COLO668 (cell line): Measurements from ENCODE around the gene RARA.

Experiments
- DNase-seq: peaks from one replicate; lab custom pipeline; 2025; ENCODE audit not compliant: unreplicated experiment; lab: John Stamatoyannopoulos, UW

The RARA gene

DNA sequence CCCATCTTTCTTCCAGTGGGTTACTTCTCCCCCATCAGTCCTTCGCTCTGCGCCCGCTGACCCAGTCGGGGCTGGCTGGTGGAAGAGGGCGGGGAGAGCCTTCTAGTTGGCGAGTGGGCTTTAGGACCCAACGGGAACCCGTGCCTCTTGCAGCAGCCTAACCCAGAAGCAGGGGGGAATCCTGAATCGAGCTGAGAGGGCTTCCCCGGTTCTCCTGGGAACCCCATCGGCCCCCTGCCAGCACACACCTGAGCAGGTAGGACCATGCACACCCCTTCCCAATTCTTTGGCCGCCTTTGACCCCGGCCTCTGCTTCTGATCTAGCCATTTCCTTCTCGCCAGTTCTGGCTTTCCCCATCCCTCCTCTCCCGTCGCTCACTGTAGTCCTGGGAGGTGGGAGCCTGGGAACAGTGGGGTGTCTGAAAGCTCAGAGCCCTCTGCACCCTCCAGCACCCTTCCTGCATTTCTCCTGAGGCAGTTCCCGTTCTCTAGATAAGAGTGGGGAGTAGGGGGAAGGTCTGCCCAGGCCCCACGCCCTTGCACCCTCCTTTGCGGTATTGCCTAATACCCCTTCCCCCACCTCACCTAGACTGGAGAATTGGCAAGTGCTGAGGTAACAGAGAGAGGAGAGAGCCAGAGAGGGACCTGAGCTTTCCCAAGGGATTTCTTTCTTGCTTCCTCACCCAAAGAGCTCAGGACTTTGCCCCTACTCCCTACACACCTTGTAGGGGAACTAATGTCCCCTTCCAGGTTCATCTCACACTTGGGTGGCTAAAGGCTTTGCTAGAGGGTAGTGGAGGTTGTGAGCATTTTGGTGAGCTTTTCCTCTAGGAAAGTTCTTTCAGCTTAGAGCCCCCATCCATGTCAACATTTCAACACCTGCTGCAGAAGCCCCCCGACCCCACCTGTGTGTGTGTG lies at the start of gene RARA:
Gene RARA (plus strand): TSS at position 150 of the 918 bp plus-strand sequence. CDS start 22,039 bp downstream, outside the sequence.
- peak; percentile 36 for DNase-seq

DNA sequence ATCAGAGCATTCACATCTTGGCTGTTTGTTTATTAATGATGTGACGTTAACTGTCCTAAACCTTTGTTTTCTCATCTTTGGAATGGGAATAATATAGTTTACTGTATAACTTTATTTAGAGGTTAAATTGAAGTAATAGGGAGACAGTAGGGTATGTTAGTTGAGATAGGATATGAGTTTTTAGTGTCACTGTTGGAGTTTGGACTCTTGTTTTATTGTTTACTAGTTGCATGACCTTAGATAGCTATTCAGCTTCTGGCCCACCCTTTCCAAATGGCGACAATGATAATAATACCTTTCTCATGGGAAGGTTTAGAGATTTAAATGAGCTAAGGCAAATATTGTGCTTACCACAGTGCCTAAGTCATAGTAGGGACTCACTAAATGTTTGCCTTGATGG lies 49.5 kb upstream of the RARA start:
- no peak for DNase-seq

DNA sequence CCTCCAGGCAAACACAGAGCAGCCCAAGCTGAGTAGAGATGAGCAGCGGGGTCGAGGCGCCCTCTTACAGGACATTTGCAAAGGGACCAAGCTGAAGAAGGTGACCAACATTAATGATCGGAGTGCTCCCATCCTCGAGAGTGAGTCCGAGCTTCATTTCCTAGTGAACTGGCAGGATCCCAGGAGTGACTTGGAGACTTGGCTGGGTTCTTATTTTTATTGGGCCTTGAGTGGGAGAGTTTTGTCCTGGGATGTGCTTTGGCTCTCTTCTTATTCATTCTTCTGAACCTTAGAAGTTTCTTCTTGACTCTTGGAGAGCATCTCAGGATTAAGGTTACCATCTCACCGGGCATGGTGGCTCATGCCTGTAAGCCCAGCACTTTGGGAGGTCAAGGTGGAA lies 48.5 kb upstream of the RARA start:
- no peak for DNase-seq

DNA sequence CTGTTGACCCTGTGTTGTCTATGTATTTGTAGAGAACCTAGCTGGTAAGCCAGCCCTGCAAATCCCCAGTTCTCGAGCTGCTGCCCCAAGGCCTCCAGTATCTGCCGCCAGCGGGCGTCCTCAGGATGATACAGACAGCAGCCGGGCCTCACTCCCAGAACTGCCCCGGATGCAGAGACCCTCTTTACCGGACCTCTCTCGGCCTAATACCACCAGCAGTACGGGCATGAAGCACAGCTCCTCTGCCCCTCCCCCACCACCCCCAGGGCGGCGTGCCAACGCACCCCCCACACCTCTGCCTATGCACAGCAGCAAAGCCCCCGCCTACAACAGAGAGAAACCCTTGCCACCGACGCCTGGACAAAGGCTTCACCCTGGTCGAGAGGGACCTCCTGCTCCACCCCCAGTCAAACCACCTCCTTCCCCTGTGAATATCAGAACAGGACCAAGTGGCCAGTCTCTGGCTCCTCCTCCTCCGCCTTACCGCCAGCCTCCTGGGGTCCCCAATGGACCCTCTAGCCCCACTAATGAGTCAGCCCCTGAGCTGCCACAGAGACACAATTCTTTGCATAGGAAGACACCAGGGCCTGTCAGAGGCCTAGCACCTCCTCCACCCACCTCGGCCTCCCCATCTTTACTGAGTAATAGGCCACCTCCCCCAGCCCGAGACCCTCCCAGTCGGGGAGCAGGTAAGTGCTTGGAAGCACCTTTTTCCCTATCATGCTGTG lies 44.4 kb upstream of the RARA start:
- DNase-seq = no peak

DNA sequence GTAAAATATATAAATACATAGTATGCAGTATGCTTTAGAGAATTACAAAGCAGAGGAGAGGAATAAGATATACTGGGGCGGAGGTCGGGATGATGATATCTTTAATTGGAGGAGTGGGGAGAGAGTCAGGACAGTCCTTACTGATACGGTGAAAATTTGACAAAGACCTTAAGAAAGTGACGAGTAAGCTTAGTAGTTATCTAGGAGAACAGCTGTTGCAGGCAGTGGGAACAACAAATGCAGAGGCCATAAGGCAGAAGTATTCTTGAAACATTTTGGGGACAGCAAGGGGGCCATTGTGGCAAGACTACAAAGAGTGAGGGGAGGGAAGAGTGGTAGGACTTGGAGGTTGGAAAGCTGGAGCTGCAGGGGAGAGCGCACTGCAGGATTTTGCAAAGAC lies 43.6 kb upstream of the RARA start:
- DNase-seq = no peak

DNA sequence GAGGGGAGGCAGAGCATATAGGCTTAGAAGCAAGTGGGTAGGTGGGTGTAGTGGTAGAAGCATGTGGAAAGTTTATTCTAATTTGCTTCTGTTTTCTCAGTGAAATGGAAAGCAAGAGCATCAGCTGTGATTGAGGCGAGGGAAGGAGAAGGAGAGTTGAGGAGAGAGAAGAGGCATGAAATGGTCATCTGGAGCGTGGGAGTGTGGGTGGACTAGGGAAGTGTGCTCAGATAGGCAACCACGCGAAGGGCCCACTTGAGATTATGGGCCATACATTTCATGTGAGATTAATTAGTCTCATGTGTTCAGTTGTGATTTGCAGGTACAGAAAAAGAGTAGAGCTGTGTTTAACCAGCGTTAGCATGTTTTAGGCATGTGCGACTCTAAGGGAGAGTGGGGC lies 42.1 kb upstream of the RARA start:
- DNase-seq = no peak

DNA sequence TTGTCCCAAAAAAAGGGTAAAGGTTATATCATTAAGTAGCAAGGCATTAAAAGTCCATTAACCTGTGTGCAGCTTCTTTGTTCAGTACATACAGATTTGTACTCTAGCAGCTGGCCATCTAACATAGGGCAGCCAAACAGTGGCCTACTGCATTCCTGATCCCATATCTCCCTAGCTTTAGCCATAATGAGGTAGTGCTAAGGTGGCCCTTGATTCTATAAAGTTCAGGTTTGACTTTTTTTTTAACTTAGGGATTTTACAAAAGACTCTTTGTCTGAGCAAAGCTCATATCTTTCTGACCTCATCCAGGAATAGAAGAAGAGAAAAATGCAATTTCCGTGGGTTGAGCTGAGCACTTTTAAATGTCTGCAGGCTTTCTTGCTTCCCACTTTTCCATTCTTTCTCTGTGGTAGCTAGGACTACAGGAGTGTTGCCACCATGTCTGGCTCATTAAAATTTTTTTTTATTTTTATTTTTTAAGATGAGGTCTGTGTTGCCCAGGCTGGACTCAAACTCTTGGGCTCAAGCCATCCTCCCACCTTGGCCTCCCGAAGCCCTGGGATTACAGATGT lies 40.8 kb upstream of the RARA start:
- DNase-seq = no peak

DNA sequence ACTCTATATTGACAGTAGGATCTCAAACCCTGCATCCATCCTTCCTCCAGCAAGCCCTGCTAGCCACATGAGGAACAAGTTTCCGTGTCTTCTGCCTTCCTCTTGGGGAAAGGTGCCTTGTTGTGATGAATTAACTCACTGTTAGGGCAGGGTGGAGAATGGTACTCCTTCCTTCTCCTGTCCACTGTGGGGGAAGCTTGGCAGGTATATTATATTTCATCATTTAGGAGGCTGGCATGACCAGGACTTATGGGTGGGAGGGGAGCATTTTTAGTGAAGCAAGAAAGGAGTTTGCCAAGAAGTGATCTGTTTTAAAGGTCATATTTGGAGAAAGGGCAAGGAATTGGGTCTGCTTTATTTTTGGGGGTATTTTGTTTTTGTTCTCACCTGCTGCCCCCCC lies 30.6 kb upstream of the RARA start:
- no peak for DNase-seq

DNA sequence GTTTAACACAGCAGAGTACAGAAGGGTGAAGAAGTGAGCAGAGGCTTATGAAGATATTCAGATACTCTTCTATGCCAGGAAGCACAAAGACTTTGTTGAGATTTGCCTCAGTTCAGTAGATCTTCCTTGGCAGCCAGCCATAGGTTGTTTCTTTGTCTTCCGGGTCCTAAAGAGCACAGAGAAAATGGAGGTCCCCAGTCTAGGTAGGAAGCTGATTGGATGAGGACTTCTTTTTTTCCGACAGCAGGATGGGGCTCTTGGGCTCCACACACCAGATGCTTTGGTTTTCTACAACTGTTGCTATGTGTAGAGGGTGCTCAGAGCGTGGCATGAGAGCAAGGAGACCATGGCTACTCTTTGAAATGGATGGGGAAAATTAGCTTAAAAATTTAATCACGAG lies 29.6 kb upstream of the RARA start:
- no peak for DNase-seq

DNA sequence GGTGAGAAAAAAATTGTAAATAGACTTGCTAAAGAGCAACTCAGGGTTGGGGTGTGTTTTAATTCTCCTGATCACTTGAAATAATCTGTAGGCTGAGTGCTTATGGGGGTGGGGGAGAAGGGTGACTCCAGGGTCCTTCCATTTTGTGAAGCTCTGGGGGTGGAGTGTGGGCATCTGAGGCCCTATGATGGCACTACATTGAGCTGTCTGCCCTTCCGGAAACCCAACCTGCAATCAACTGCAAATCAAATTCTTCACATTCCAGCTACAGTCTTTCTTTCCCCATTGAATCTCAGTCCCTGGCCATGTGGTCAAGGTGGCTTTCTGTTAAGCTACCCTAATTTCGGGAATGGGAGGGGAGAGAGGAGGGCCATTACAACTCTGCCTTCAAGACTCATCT lies 27.3 kb upstream of the RARA start:
- no peak for DNase-seq

DNA sequence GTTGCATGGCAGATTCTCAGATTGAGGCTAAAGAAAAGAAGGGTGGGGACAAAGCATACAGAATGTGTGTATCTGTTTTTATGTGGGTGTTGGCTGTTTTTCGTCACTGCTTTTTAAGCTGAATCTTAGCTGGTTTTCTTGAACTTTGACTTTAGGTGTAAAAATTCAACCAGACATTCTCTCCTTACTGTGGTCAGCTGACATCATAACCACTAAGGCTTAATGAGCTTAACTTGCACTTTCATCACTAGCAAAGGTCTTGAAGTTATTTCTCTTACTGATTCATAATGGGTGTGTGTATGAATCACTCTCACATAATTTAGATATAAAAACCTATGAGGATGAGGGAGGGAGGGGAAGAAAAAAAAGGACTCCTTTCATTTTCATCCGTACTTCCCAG lies 25.3 kb upstream of the RARA start:
- no peak for DNase-seq

DNA sequence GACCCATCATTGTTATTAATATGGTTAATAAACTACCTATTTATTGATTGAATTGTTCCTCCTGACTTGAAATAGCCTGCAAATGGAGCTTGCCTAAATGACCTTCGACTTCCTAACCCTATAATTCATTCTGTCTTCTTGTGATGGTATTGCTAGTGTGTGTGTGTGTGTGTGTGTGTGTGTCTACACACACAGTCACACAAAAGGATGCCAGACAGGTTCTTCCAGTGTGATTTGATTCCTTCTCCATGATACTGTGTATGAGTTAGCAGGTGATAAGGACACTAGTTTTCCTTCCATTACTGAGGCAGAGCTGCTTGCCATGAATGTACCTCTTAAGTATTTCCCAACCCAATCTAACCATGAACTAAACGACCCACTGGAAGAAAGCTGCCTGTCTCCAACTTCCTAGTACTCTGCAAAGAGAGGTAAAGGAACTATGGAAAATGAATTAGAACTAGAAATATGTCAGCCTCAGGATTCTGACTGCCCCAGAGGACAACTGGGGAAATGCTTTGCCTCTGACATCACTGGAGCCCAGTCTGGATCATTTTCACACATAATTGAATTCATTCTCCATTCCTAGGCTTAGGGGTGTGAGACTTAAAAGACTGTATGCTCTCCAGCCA lies 24.8 kb upstream of the RARA start:
- DNase-seq = no peak

DNA sequence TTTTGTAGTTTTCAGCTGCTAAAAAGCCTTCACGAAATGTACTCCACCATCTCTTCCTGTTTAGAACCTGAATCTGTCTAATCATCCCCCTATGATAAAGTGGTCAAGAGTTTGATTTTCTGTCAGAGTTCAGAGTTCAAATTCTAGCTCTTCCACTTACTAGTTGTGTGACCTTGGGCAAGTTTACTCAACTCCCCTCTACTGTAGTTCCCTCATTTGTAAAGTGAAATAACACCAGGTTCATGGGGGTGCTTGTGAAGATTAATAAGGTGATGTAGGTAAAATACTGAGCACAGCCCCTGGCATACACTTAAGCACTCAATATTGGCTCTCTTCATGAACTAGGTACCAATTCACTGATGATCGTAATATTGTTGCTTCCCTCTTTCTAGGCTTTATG lies 22.5 kb upstream of the RARA start:
- DNase-seq = no peak

DNA sequence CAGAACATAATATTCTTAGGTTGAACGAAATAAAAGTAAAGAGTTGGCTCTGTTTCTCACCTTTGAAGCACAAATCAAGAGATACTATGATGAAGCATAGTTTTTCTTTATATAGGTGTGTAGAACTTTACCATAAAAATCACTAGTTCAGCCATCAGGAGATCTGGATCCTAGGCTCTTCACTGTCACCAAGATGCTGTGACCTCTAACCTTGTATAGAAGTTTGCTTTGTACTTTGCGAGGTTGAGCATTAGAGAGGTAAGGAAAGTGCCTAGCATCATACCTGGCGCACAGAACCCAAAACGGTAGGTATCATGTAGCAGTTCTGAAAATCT lies 21.9 kb upstream of the RARA start:
- DNase-seq = no peak

DNA sequence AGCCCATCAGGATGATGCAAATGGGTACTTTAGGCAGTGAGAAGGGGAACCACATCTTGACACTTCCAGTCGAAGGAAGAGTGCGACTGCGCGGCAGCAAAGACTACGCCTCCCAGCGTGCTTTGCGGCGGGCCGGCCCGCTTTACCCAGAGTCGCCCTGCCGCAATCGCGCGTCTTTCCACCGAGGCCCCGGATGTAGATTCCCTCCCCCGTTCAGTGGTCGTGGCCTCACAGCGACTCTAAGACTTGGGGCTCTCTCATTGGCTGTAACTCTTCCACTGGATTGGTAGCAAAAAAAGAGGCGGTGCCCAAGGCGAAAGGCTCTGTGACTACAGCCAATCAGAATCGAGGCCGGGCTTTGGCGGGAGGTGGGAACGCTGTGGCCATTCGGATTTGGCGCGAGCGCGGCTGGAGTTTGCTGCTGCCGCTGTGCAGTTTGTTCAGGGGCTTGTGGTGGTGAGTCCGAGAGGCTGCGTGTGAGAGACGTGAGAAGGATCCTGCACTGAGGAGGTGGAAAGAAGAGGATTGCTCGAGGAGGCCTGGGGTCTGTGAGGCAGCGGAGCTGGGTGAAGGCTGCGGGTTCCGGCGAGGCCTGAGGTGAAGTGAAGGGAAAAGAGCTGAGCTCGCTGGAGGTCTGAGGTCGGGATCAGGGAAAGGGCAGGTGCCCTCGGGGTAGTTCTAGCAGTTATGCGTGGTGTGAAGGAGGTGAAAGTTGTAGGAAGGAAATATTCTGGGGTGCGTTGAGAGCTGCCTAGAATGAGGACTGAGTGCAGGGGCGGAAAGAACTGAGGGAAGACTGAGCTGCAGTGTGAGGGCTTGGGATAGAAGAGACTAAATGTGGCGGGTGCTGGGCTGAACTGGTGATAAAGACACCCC lies 21.2 kb upstream of the RARA start, which contains the start of gene CDC6:
Gene CDC6 (plus strand): TSS at position 386 of the 876 bp plus-strand sequence. CDS start 1,542 bp downstream, outside the sequence.
- DNase-seq = peak; percentile 95

DNA sequence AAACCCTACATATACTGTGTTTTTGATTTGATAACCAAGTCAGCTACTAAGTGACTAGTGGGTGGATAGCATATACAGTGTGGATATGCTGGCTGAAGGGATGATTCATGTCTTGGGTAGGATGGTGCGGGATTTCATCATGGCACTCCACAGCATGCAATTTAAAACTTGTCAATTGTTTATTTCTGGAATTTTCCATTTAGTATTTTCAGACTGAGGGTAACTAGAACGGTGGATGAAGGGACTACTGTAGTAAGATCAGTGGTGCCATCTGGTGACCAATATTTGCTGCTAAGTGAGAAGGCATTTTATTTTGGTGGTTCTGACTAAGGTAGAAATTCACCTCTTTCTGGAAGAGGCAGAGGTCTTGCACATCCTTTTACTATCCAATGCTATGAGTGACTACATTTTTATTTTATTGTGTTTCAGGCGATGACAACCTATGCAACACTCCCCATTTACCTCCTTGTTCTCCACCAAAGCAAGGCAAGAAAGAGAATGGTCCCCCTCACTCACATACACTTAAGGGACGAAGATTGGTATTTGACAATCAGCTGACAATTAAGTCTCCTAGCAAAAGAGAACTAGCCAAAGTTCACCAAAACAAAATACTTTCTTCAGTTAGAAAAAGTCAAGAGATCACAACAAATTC lies 18.2 kb upstream of the RARA start:
- peak; percentile 7 for DNase-seq

DNA sequence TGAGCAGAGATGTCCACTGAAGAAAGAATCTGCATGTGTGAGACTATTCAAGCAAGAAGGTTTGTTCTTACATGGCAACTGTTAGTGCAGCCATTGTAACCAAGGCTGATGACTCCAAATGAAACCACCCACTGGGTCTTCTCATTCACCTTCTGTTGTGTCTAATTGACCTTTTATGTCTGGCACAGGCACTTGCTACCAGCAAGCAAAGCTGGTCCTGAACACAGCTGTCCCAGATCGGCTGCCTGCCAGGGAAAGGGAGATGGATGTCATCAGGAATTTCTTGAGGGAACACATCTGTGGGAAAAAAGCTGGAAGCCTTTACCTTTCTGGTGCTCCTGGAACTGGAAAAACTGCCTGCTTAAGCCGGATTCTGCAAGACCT lies 17.7 kb upstream of the RARA start:
- DNase-seq = no peak

DNA sequence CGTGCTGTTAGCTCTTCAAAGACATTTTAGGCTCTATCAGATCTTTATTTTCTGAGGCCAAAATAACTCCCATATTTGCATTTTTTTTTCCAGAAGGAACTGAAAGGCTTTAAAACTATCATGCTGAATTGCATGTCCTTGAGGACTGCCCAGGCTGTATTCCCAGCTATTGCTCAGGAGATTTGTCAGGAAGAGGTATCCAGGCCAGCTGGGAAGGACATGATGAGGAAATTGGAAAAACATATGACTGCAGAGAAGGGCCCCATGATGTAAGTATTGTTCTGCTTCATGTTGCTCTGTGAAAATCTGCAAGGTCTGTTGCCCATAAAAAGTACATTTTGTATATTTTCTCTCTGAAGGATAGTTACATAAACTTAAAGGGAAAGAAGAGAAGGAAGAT lies 15.6 kb upstream of the RARA start:
- DNase-seq = no peak

DNA sequence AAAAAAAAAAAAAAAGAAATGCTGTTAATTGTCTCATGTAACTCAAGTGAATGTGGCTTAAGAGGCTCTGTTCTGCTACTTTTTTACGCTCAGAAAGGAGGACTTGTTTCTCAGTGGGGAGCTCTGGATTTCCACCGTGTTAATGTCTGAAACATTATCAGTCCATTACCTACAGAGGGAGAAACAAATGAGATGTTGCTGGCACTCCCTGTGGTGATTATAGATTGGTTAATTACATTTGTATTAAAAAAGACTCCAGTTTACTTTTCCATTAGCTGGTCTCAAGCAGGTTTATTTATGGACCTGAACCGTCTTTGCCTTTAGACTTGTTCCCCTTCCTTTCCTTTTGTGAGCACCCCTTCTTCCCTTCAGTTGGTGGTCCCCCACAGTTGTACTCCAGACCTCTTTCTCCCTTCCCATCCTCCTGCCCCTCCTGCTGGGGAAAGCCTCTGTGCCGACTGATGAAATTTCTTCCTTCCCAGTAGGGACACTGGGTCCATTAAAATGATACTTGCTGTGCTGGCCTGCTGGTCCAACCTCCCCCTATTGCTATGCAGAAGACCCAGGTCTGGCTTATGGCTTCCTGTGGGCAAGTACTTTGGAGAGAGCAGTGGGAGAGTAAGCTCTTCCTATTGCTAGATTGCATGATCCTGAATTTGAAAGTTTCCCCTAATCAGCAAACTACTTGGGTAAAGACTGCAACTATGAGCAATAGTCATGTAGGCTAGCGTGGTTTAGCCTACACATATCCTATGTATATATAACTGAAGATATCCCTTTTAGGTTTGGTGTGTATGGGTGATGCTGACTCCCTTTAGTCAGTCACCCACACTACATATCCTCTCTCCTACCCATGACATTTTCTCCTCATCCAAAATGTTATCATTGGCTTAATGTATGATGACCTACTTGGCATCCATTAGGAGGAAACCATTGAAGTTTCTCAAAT lies 13.2 kb upstream of the RARA start:
- no peak for DNase-seq
